NCI-H774 (cell line): ENCODE measurements around the gene FAM200A.
"Not testable (repeated sequence)": the region's sequence is repeated elsewhere in the genome, so short reads cannot be mapped to it uniquely, and the experiment has no call there.

Experiments
- DNase-seq: peaks from one replicate; lab custom pipeline; 2025; lab: John Stamatoyannopoulos, UW

The FAM200A gene

GRCh38 chr7:99504281-99504602 is 47.7 kb downstream of the FAM200A start:
- DNase-seq = no peak

GRCh38 chr7:99501236-99501635 is 50.7 kb downstream of the FAM200A start:
- not testable (repeated sequence) for DNase-seq

- DNase-seq = no peak
Measured at GRCh38 chr7:99500637-99501009, 51.3 kb downstream of the FAM200A start.

GRCh38 chr7:99499721-99500636 is 51.9 kb downstream of the FAM200A start, which contains the start of gene ZNF394:
ZNF394 (minus strand) TSS chr7:99500281; CDS start chr7:99500093, 188 bp downstream.
- DNase-seq = peak; percentile 89

DNA sequence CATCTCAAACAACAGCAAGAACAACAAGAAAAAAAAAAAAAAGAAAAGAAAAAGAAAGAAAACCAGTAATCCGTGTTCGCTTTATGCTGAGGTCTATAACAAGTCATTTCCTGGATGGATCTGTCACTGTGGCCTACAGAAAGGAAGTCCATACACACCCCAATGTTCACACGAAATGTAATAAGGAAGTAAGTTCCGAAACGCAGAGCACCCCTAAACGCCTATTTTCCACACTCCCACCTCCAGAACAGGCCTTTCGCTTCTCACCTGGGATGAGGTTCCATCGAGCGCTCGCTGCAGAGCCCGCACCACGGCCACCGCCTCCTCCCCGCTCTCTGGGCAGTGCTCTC is 52.6 kb downstream of the FAM200A start:
- no peak for DNase-seq

DNA sequence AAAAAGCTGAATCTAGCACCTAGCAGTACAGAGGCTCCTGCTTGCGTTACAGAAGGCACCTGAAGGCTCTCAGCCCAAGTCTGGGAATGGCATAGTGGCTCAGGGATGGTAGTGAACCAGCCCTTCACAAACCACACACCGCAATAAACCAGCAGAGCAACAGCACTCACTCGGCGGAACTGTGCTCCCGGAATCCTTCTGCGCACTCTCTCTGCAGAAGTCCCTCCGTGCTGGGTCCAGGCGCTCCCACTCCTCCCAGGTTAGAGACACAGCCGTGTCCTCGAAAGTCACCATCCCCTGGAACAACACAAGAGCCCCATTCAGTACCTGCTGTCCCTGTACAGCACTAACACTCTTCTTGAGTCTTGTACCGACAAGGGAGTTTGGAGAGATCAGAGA is 53.4 kb downstream of the FAM200A start:
- no peak for DNase-seq

DNA sequence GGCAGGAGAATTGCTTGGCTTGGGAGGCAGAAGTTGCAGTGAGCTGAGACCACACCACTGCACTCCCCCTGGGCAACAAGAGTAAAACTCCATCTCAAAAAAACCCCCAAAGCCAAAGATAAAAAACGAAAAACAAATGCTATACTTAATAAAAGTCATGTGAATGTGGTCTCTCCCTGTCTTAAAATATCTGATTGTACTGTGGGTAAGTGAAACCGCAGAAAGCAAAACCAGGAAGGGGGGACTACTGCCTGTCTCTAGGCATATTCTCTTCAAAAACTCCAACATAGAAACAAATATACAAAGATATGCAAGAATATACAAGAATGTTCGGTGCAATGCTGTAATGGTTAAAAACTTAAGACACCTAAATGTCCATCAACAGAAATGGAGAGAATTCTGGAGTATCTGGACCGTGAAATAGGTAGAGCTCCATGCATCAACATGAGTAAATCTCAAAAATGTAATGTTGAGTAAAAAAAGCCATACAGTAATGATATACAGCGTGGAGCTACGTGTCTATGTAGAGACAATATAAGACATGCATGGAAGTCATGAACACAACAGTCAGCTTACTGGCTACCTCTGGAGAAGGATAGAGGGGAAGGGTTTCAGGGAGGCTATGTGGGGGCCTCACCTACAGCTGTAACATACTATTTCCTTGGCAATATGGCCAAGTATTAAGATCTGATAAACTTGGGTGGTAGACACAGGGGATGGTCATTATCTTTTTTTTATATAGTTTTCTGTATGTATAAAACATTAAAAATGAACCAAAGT is 54.0 kb downstream of the FAM200A start:
- DNase-seq = no peak
